ENCODE results near the gene UTP4. TPM values are rescaled to one million over a fixed set of nuclear protein-coding genes. Genes with fewer than 3 reads are reported as not detected.

The UTP4 gene
- 26.4 and 26.9 TPM in 2 replicates for total RNA-seq (2014; rRNA removed)
- percentile 71 among the genes with signal in this experiment for Bru-seq, nascent RNA
- percentile 81 among the genes with signal in this experiment for BruChase-seq, experiment 1, labeled RNA remaining after a 6-hour chase
- BruChase-seq, experiment 2, labeled RNA remaining after a 2-hour chase, result percentile 79 among the genes with signal in this experiment
- long read RNA-seq, transcript UTP4-201 (17 exons, 2,322 nt), result major isoform, 105 of 178 reads
- long read RNA-seq, transcript UTP4-203 (17 exons, 2,186 nt), result minor isoform, 30 of 178 reads
- long read RNA-seq, partial matches to known transcripts, result 16 of 178 reads
- long read RNA-seq, other reads (novel, unspliced or antisense), result 27 of 178 reads

DNA sequence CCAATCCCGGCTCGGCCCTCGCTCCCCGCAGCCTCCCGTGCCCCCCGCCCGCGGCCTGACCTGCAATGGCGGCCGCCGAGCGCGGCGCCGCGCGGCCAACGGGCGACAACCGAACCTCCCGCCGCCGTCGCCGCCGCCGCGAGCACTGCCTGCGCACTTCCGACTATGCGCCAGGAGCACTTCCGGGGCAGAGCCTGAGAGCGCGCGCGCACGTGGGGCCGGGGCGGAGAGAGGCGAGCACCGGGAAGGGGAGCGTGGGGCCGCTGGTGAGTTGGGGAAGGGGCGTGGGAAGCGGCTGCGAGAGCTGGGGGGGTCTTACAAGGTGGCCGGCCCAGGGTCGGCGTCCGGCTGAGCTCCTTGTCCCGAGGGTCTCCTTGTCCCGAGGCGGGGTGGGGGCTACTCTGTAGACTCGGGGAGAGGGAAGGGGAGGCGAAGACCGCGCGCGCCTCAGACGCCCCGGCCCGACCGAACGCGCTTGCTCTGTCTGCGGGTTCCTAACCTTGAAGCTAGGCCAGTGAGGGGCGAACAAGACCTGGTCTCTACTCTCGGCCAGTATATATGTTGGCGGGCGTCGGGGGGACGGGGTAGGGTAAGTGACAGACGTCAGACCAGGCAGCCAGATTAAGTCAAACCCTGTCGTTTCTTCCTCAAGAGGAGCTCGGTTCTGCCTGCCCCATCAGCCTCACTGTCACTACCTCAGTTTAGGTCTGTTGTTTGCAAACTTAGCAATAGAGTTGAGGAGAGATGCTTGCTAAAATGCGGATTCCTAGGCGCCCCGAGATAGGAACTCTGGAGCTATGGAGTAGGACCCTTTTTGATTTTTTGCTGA is at the start of gene UTP4, which contains the start of gene CHTF8:
Gene UTP4 (plus strand): TSS at position 226 of the 829 bp plus-strand sequence. CDS start 811 bp downstream, outside the sequence.
Gene CHTF8 (minus strand): TSS at position 165 of the 829 bp plus-strand sequence. CDS start 11,130 bp downstream, outside the sequence.
- peaks cover 21% of the 10 kb centered on the region for H3K4me1 ChIP-seq (ENCODE audit: insufficient read depth, low read length)
- H3K9ac ChIP-seq (ENCODE audit: low read length), result peak within 1 kb of the TSS; percentile 98
- BruUV-seq (replicated peaks), result no TSS peak
- H3K36me3 ChIP-seq (ENCODE audit: low read depth, low read length), result peaks cover 18% of the 10 kb centered on the region; the same call in 1 of the 2 replicates
- CTCF ChIA-PET, result no interaction called here
- TF ChIP-seq CTCF (conservative IDR thresholded peaks at IDR 0.05; ENCODE audit: low read depth, low read length) (no peak), EZH2phosphoT487 (IDR thresholded peaks at IDR 0.05; ENCODE audit: borderline replicate concordance, low read length) (no peak), EZH2 (IDR thresholded peaks at IDR 0.05; ENCODE audit: low read length, unreplicated experiment) (no peak)
- POLR2A ChIA-PET (ENCODE audit: unreplicated experiment), result interaction anchor here (0.6 kb wide), 1 partner anchor 153 kb away, joined by 13 read pairs; no protein-coding TSS in a partner anchor
- H3F3A ChIP-seq (ENCODE audit: low read length, unreplicated experiment), result no peaks in the 10 kb centered on the region
- H3K9me2 ChIP-seq (replicated peaks; ENCODE audit: low read length), result no peaks in the 10 kb centered on the region
- DNase-seq, result peak; percentile 71
- H3K9me3 ChIP-seq (ENCODE audit: low read length), result no peaks in the 10 kb centered on the region
- peak within 1 kb of the TSS; percentile 71 for H2AFZ ChIP-seq (ENCODE audit: low read length)
- intact Hi-C loops (cut with micrococcal nuclease), result loop anchor here (2.0 kb wide), 1 partner anchor 54 kb away; the partner anchor contains the start of gene SNTB2
- no peaks in the 10 kb centered on the region for H3K27me3 ChIP-seq (ENCODE audit: low read length)
- peak; percentile 93 for ATAC-seq
- H3K27ac ChIP-seq (ENCODE audit: low read length), result peak within 1 kb of the TSS; percentile 73
- H3K79me2 ChIP-seq (ENCODE audit: low read length), result peaks cover 95% of the 10 kb centered on the region
- peaks cover 13% of the 10 kb centered on the region; the same call in 1 of the 2 replicates for H4K20me1 ChIP-seq (ENCODE audit: low read length)
- peak within 1 kb of the TSS; percentile 95 for H3K4me2 ChIP-seq (ENCODE audit: low read length)
- H3K4me3 ChIP-seq (ENCODE audit: low read length), result peak within 1 kb of the TSS; percentile 97

- Histone ChIP-seq H3F3A (ENCODE audit: low read length, unreplicated experiment) (no peaks in the 10 kb centered on the region), H3K9ac (ENCODE audit: low read length) (no peak overlapping the region), H3K36me3 (ENCODE audit: low read depth, low read length) (no peaks in the 10 kb centered on the region), H3K9me3 (ENCODE audit: low read length) (no peaks in the 10 kb centered on the region), H3K4me2 (ENCODE audit: low read length) (no peak overlapping the region), H4K20me1 (ENCODE audit: low read length) (no peaks in the 10 kb centered on the region), H3K4me3 (ENCODE audit: low read length) (no peak overlapping the region), H3K79me2 (ENCODE audit: low read length) (no peaks in the 10 kb centered on the region), H3K27me3 (ENCODE audit: low read length) (no peaks in the 10 kb centered on the region), H3K27ac (ENCODE audit: low read length) (no peak overlapping the region), H3K9me2 (replicated peaks; ENCODE audit: low read length) (no peaks in the 10 kb centered on the region), H2AFZ (ENCODE audit: low read length) (no peak overlapping the region), H3K4me1 (ENCODE audit: insufficient read depth, low read length) (no peaks in the 10 kb centered on the region)
- DNase-seq (no peak), ATAC-seq (no peak)
- no TSS peak for BruUV-seq (replicated peaks)
- ChIA-PET POLR2A (ENCODE audit: unreplicated experiment) (no interaction called here), CTCF (no interaction called here)
- TF ChIP-seq EZH2 (IDR thresholded peaks at IDR 0.05; ENCODE audit: low read length, unreplicated experiment) (no peak), CTCF (conservative IDR thresholded peaks at IDR 0.05; ENCODE audit: low read depth, low read length) (0 out of 2 replicates have a peak, but pooled peaks have one; percentile 23), EZH2phosphoT487 (IDR thresholded peaks at IDR 0.05; ENCODE audit: borderline replicate concordance, low read length) (no peak)
- intact Hi-C loops (cut with micrococcal nuclease), result no loop called here
Measured at GRCh38 chr16:69083306-69083941, 49.0 kb upstream of the UTP4 start.

All from PC-3 (cell line).